Endothelial cell of umbilical vein (primary cell): Measurements from ENCODE around the gene NOL12. TPM values are rescaled to one million over a fixed set of nuclear protein-coding genes. Genes with fewer than 3 reads are reported as not detected.

Experiments used
- BruUV-seq: library from RNA; stranded (reverse); fragments of 400-500 nt; replicated peaks from 2 replicates; lab custom pipeline; 2021; lab: Mats Ljungman, UMichigan
- CTCF ChIA-PET: fragments of 300-600, 350-600 bp; sonication (Branson Sonifier 250); formaldehyde crosslinking; loops from one replicate; lab custom pipeline; 2021; ENCODE audit warnings: antibody characterized with exemption, inconsistent platforms; lab: Charles Lee
- POLR2A ChIA-PET: fragments of 300-600, 350-600 bp; sonication (Branson Sonifier 250); formaldehyde crosslinking; loops from one replicate; lab custom pipeline; 2021; ENCODE audit warnings: antibody characterized with exemption, inconsistent platforms; lab: Charles Lee
- DNase-seq: peaks from one replicate; pipeline ENCODE4 v3.0.0-alpha.2; 2011; ENCODE audit warnings: low read depth, low spot score
- FAIRE-seq: peaks from 2 replicates; lab custom pipeline; 2011; peaks lifted over from hg19 to GRCh38; lab: Jason Lieb, UNC
- H2AFZ ChIP-seq: 2 replicates; pipeline ENCODE4 v1.6.0; 2012; ENCODE audit warnings: low read depth, low read length, control low read depth, inconsistent platforms
- H3K27ac ChIP-seq: 2 replicates; pipeline ENCODE4 v1.5.1; 2011; ENCODE audit warnings: low read depth, mild to moderate bottlenecking, control low read depth, low read length, moderate library complexity; ENCODE audit not compliant: insufficient read depth
- H3K27me3 ChIP-seq, 2 experiments: 2 replicates each; pipeline versions ENCODE4 v1.6.0 to v1.6.1; 2011; ENCODE audit warnings: low read length in 2 of 2, mixed read lengths in 1 of 2; ENCODE audit not compliant: control insufficient read depth in 2 of 2, insufficient read depth in 2 of 2
- H3K36me3 ChIP-seq, 2 experiments: 2 replicates in 1 of 2; 3 replicates in 1 of 2; pipeline ENCODE4 v1.5.1; 2011; ENCODE audit warnings: low read length in 2 of 2, mild to moderate bottlenecking in 1 of 2, moderate library complexity in 1 of 2; ENCODE audit not compliant: control insufficient read depth in 2 of 2, insufficient read depth in 2 of 2; ENCODE audit errors: extremely low read depth in 1 of 2
- H3K4me1 ChIP-seq: 3 replicates; pipeline ENCODE4 v1.5.1; 2011; ENCODE audit warnings: mild to moderate bottlenecking, low read length; ENCODE audit not compliant: control insufficient read depth, insufficient read depth; ENCODE audit errors: extremely low read depth
- H3K4me2 ChIP-seq: 2 replicates; pipeline ENCODE4 v1.6.1; 2011; ENCODE audit warnings: low read length, control low read depth, mixed read lengths; ENCODE audit not compliant: insufficient read depth
- H3K4me3 ChIP-seq, 3 experiments: fragments of 200-600 bp in 1 of 3; sonication (generic), shearing (Covaris generic) in 1 of 3; replicated peaks in 1 of 3; 2 replicates each; pipeline ENCODE4 v1.5.1; 2011 to 2016; ENCODE audit warnings: control low read depth in 3 of 3, low read length in 3 of 3, mild to moderate bottlenecking in 2 of 3, inconsistent platforms in 1 of 3, low read depth in 1 of 3, moderate library complexity in 1 of 3; ENCODE audit not compliant: insufficient read depth in 1 of 3
- H3K79me2 ChIP-seq: 2 replicates; pipeline ENCODE4 v1.6.0; 2012; ENCODE audit warnings: low read length, inconsistent platforms; ENCODE audit not compliant: control insufficient read depth, insufficient read depth
- H3K9ac ChIP-seq: replicated peaks from 2 replicates; pipeline ENCODE3; 2011; ENCODE audit warnings: low read length, control low read depth; ENCODE audit not compliant: insufficient read depth; ENCODE audit errors: extremely low read depth
- H3K9me1 ChIP-seq: replicated peaks from 3 replicates; pipeline ENCODE4 v1.6.0; 2011; ENCODE audit warnings: mild to moderate bottlenecking, low read length; ENCODE audit not compliant: control insufficient read depth, insufficient read depth; ENCODE audit errors: extremely low read depth
- H3K9me3 ChIP-seq: replicated peaks from 2 replicates; pipeline ENCODE4 v1.5.1; 2012; ENCODE audit warnings: low read length, inconsistent platforms; ENCODE audit not compliant: control insufficient read depth, insufficient read depth
- H4K20me1 ChIP-seq: replicated peaks from 2 replicates; pipeline ENCODE3; 2011; ENCODE audit warnings: mild to moderate bottlenecking, low read length; ENCODE audit not compliant: control insufficient read depth, insufficient read depth; ENCODE audit errors: extremely low read depth
- EZH2 ChIP-seq: IDR thresholded peaks from 2 replicates; pipeline ENCODE4 v1.6.1; 2012; ENCODE audit warnings: borderline replicate concordance, low read depth, mild to moderate bottlenecking, moderate library complexity, low read length, inconsistent platforms; ENCODE audit not compliant: severe bottlenecking
- FOS ChIP-seq: IDR thresholded peaks from 2 replicates; pipeline ENCODE4 v1.6.1; 2011; ENCODE audit warnings: mild to moderate bottlenecking, low read length, moderate library complexity, borderline replicate concordance; ENCODE audit not compliant: insufficient read depth
- GATA2 ChIP-seq: IDR thresholded peaks from 2 replicates; pipeline ENCODE4 v1.7.0; 2011; ENCODE audit warnings: low read depth, mild to moderate bottlenecking, moderate library complexity, mixed read lengths, low read length; ENCODE audit not compliant: insufficient read length, insufficient read depth
- JUN ChIP-seq: IDR thresholded peaks from 2 replicates; pipeline ENCODE4 v1.6.1; 2011; ENCODE audit warnings: borderline replicate concordance, low read depth; ENCODE audit not compliant: insufficient read length, insufficient read depth
- MAX ChIP-seq: IDR thresholded peaks from 2 replicates; pipeline ENCODE4 v1.6.1; 2011; ENCODE audit not compliant: insufficient read depth, insufficient read length
- MYC ChIP-seq: IDR thresholded peaks from one replicate; pipeline ENCODE4 v1.6.1; 2011; ENCODE audit warnings: mild to moderate bottlenecking, low read depth, low read length
- POLR2A ChIP-seq: IDR thresholded peaks from 2 replicates; pipeline ENCODE4 v1.6.1; 2012; ENCODE audit warnings: low read depth, mild to moderate bottlenecking, control low read depth, low read length
- POLR2AphosphoS5 ChIP-seq: IDR thresholded peaks from 2 replicates; pipeline ENCODE4 v1.6.1; 2012; ENCODE audit warnings: low read depth, mild to moderate bottlenecking, control low read depth, low read length, moderate library complexity; ENCODE audit not compliant: insufficient read depth
- dilution Hi-C: fragments of 300-500 bp; cut with MboI; formaldehyde crosslinking; loops from one replicate; pipeline ENCODE4 v1.15.0; 2019; ENCODE audit warnings: low sequenced_read_pairs; ENCODE audit not compliant: extremely low pct_ligation_motif_present
- intact Hi-C: fragments of 100-400 bp; cut with micrococcal nuclease; formaldehyde crosslinking; loops from one replicate; pipeline ENCODE4 v1.10.0; 2022
- polyA plus RNA-seq, 4 experiments: library from polyadenylated mRNA; depleted of rRNA in 3 of 4; stranded (reverse) in 3 of 4; unstranded in 1 of 4; fragments of >200 nt; gene quantifications; 2 replicates each; pipeline versions ENCODE4 v1.2.1 to v1.2.3, GENCODE V29; 2011 to 2012; ENCODE audit warnings: missing spikeins in 1 of 4
- total RNA-seq: library from RNA; stranded (reverse); gene quantifications from 2 replicates; pipeline ENCODE4 v1.2.3, GENCODE V29; 2021
- TF ChIP-seq, protein P1 (sequence below), 2 donors: IDR thresholded peaks; 1 replicate in 1 of 2; 2 replicates in 1 of 2; pipeline ENCODE4 v1.5.1; 2011; ENCODE audit warnings: low read length in 2 of 2, mild to moderate bottlenecking in 2 of 2, moderate library complexity in 2 of 2, control low read depth in 1 of 2, inconsistent platforms in 1 of 2, low read depth in 1 of 2; ENCODE audit not compliant: insufficient read depth in 1 of 2; ENCODE audit errors: extremely low read depth in 1 of 2

NOL12 gene
- total and polyA plus RNA-seq, 2 donors (not counting 3 experiments of a cell fraction or from before 2014, with no cell fraction given) = 23.2 to 29.1 TPM

DNA sequence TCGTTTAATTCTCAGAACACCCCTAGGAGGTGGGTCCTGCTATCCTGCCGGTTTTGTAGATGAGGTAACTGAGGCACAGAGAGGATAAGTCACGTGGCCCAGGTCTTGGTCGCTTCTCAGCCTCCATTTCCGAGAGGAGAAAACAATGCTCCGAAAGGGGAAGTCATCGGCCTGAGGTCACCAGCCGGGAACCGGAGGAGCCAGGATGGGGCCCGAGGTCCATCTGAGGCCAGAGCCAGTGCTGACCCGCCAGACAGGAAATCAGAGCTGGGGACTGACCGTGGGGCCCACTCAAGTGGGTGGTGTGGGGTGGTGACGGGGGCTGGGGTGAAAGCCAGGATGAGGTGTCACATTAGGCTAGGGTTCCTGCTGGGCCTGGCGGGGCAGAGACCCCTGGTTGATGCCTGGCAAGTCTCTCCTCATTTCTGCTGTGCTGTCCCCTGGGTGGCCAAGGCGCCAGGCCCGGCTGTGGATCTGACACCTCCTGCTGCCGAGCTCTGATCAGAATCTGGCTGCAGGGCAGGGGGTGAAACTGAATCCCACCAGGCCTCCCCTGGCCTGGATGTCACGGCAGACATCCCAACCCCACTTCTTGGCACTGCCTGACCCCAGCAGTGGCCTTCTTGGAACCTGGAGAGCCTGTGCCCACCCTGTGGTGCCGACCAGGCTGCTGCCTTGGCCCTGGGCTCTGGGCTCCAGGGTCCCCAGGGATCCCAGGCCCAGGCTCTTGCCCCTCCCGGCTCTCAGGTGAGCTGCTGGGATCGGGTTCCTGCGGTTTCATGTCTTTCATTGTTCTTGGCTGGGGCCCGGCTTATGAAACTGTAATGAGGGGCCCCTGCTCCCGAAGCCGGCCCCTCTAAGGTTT is 22.7 kb downstream of the NOL12 start:
- Histone ChIP-seq H3K9me1 (no peaks in the 10 kb centered on the region), H3K27me3 (no peaks in the 10 kb centered on the region), H3K27ac (no peak overlapping the region), H3K9me3 (no peaks in the 10 kb centered on the region), H3K79me2 (no peaks in the 10 kb centered on the region), H3K4me3 (no peak overlapping the region), H4K20me1 (no peaks in the 10 kb centered on the region), H3K9ac (no peak overlapping the region), H3K4me1 (peaks cover 5% of the 10 kb centered on the region), H3K4me2 (no peak overlapping the region), H2AFZ (peak overlapping the region; percentile 3), H3K36me3 (no peaks in the 10 kb centered on the region)
- ChIA-PET CTCF (no interaction called here), POLR2A (no interaction called here)
- no TSS peak for BruUV-seq
- no peak for DNase-seq
- no peak for TF ChIP-seq POLR2A
- TF ChIP-seq EZH2 = no peak
- FAIRE-seq = no peak
- dilution Hi-C loops (no loop called here), intact Hi-C loops (no loop called here)

DNA sequence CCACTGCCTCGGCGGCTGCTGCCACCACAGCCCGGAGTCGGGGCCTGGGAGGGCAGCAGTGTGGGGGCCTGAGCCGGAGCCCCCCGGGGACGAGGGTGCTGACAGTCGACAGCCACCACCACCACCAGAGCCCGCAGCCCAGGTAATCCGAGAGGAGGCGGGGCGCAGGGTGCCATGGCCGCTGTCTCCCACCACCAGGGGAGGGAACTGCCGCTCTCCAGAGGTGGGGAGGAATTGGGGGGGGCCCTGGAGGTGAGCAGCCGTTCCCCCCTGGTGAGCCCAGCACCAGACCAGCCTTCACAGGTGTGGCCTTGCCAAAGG is 23.3 kb downstream of the NOL12 start:
- H3K27ac ChIP-seq = no peak overlapping the region
- no peaks in the 10 kb centered on the region for H4K20me1 ChIP-seq
- no peaks in the 10 kb centered on the region for H3K9me1 ChIP-seq
- no peaks in the 10 kb centered on the region for H3K9me3 ChIP-seq
- no peak for DNase-seq
- H3K36me3 ChIP-seq = no peaks in the 10 kb centered on the region
- no peak for FAIRE-seq
- dilution Hi-C loops (no loop called here), intact Hi-C loops (no loop called here)
- H3K4me2 ChIP-seq = no peak overlapping the region
- H2AFZ ChIP-seq = no peak overlapping the region
- BruUV-seq = no TSS peak
- H3K79me2 ChIP-seq = no peaks in the 10 kb centered on the region
- peaks cover 5% of the 10 kb centered on the region for H3K4me1 ChIP-seq
- H3K27me3 ChIP-seq = no peaks in the 10 kb centered on the region
- TF ChIP-seq JUN (no peak), MAX (no peak), MYC (no peak), GATA2 (no peak), FOS (no peak), POLR2AphosphoS5 (no peak), POLR2A (no peak), EZH2 (no peak)
- TF ChIP-seq, protein P1, sequence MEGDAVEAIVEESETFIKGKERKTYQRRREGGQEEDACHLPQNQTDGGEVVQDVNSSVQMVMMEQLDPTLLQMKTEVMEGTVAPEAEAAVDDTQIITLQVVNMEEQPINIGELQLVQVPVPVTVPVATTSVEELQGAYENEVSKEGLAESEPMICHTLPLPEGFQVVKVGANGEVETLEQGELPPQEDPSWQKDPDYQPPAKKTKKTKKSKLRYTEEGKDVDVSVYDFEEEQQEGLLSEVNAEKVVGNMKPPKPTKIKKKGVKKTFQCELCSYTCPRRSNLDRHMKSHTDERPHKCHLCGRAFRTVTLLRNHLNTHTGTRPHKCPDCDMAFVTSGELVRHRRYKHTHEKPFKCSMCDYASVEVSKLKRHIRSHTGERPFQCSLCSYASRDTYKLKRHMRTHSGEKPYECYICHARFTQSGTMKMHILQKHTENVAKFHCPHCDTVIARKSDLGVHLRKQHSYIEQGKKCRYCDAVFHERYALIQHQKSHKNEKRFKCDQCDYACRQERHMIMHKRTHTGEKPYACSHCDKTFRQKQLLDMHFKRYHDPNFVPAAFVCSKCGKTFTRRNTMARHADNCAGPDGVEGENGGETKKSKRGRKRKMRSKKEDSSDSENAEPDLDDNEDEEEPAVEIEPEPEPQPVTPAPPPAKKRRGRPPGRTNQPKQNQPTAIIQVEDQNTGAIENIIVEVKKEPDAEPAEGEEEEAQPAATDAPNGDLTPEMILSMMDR (IDR thresholded peaks at IDR 0.05; ENCODE audit: extremely low read depth in 1 of 2, insufficient read depth in 1 of 2, low read depth in 1 of 2, low read length in 2 of 2) = no peak
- H3K9ac ChIP-seq = no peak overlapping the region
- CTCF ChIA-PET = no interaction called here
- POLR2A ChIA-PET = no interaction called here
- no peak overlapping the region for H3K4me3 ChIP-seq
